ENCODE results near the gene PDLIM5. TPM values are rescaled to one million over a fixed set of nuclear protein-coding genes. Genes with fewer than 3 reads are reported as not detected.

PDLIM5 gene
- total RNA-seq, 1 donor from 2014 or later, result 83.5 TPM

- no peaks in the 10 kb centered on the region for H3K4me1 Mint-ChIP-seq (ENCODE audit: unreplicated experiment)
- no peaks in the 10 kb centered on the region for H3K36me3 Mint-ChIP-seq (ENCODE audit: low read depth, unreplicated experiment)
- no peak for DNase-seq (ENCODE audit: low spot score)
- TF ChIP-seq CTCF (IDR thresholded peaks at IDR 0.05; ENCODE audit: unreplicated experiment), result no peak
- no peak overlapping the region for H3K4me3 Mint-ChIP-seq (ENCODE audit: unreplicated experiment)
- no peaks in the 10 kb centered on the region for H3K27me3 Mint-ChIP-seq (ENCODE audit: unreplicated experiment)
- no peaks in the 10 kb centered on the region for H3K9me3 Mint-ChIP-seq (ENCODE audit: unreplicated experiment)
- H3K27ac Mint-ChIP-seq (ENCODE audit: unreplicated experiment), result no peak overlapping the region
Measured at GRCh38 chr4:94426783-94427182, 25.0 kb upstream of the PDLIM5 start.

- DNase-seq (ENCODE audit: low spot score), result no peak
- H3K27ac Mint-ChIP-seq (ENCODE audit: unreplicated experiment), result no peak overlapping the region
- no peak for TF ChIP-seq CTCF (IDR thresholded peaks at IDR 0.05; ENCODE audit: unreplicated experiment)
- H3K36me3 Mint-ChIP-seq (ENCODE audit: low read depth, unreplicated experiment), result no peaks in the 10 kb centered on the region
- H3K4me3 Mint-ChIP-seq (ENCODE audit: unreplicated experiment), result no peak overlapping the region
- H3K4me1 Mint-ChIP-seq (ENCODE audit: unreplicated experiment), result no peaks in the 10 kb centered on the region
- H3K9me3 Mint-ChIP-seq (ENCODE audit: unreplicated experiment), result no peaks in the 10 kb centered on the region
- no peaks in the 10 kb centered on the region for H3K27me3 Mint-ChIP-seq (ENCODE audit: unreplicated experiment)
Measured at GRCh38 chr4:94428884-94429283, 22.9 kb upstream of the PDLIM5 start.

GRCh38 chr4:94430406-94430805 lies 21.3 kb upstream of the PDLIM5 start:
- TF ChIP-seq CTCF (IDR thresholded peaks at IDR 0.05; ENCODE audit: unreplicated experiment), result no peak
- Mint-ChIP-seq H3K4me3 (ENCODE audit: unreplicated experiment) (no peak overlapping the region), H3K27me3 (ENCODE audit: unreplicated experiment) (no peaks in the 10 kb centered on the region), H3K4me1 (ENCODE audit: unreplicated experiment) (no peaks in the 10 kb centered on the region), H3K9me3 (ENCODE audit: unreplicated experiment) (no peaks in the 10 kb centered on the region), H3K36me3 (ENCODE audit: low read depth, unreplicated experiment) (no peaks in the 10 kb centered on the region), H3K27ac (ENCODE audit: unreplicated experiment) (no peak overlapping the region)
- no peak for DNase-seq (ENCODE audit: low spot score)

- Mint-ChIP-seq H3K27me3 (ENCODE audit: unreplicated experiment) (no peaks in the 10 kb centered on the region), H3K4me1 (ENCODE audit: unreplicated experiment) (no peaks in the 10 kb centered on the region), H3K36me3 (ENCODE audit: low read depth, unreplicated experiment) (no peaks in the 10 kb centered on the region), H3K9me3 (ENCODE audit: unreplicated experiment) (no peaks in the 10 kb centered on the region), H3K4me3 (ENCODE audit: unreplicated experiment) (no peak overlapping the region), H3K27ac (ENCODE audit: unreplicated experiment) (no peak overlapping the region)
- no peak for DNase-seq (ENCODE audit: low spot score)
- TF ChIP-seq CTCF (IDR thresholded peaks at IDR 0.05; ENCODE audit: unreplicated experiment), result no peak
Measured at GRCh38 chr4:94431388-94431787, 20.4 kb upstream of the PDLIM5 start.

GRCh38 chr4:94434505-94434904 lies 17.2 kb upstream of the PDLIM5 start:
- H3K4me3 Mint-ChIP-seq (ENCODE audit: unreplicated experiment), result no peak overlapping the region
- H3K36me3 Mint-ChIP-seq (ENCODE audit: low read depth, unreplicated experiment), result no peaks in the 10 kb centered on the region
- no peak for DNase-seq (ENCODE audit: low spot score)
- no peaks in the 10 kb centered on the region for H3K27me3 Mint-ChIP-seq (ENCODE audit: unreplicated experiment)
- peaks cover 7% of the 10 kb centered on the region for H3K4me1 Mint-ChIP-seq (ENCODE audit: unreplicated experiment)
- no peak overlapping the region for H3K27ac Mint-ChIP-seq (ENCODE audit: unreplicated experiment)
- TF ChIP-seq CTCF (IDR thresholded peaks at IDR 0.05; ENCODE audit: unreplicated experiment), result no peak
- H3K9me3 Mint-ChIP-seq (ENCODE audit: unreplicated experiment), result no peaks in the 10 kb centered on the region
